ENCODE measurements around the gene TMEM154.

The TMEM154 gene

DNA sequence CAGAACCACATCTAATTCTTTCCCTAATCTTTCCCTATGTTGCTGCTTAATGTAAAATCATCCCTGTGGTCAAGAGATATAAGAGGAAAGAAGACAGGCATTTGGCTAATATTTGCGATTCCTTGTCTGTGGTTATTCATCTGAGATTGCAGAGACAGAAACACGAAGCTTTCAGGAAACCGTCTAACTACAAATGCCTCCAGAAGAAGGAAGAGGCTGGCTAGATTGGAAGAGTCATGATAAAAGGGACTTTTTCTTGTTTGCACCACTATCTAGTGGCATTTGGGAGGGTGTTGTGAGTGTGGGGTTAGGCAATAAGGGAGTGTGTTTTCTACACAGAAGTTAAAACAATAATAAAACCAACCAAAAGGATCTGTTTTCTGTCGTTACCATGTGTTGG is 43.9 kb downstream of the TMEM154 start:
- no peak overlapping the region for H2AFZ ChIP-seq (ENCODE audit: low read length)
- no peak overlapping the region for H3K4me2 ChIP-seq (ENCODE audit: low read depth, low read length, poor library complexity, severe bottlenecking)
- H3K27me3 ChIP-seq (ENCODE audit: insufficient read depth, low read length, poor library complexity, severe bottlenecking) = no peaks in the 10 kb centered on the region
- H3K4me3 ChIP-seq (ENCODE audit: low read length, poor library complexity, severe bottlenecking) = no peak overlapping the region
- H3F3A ChIP-seq (ENCODE audit: low read depth) = no peaks in the 10 kb centered on the region
- H3K9ac ChIP-seq (ENCODE audit: low read depth, low read length, poor library complexity, severe bottlenecking) = no peak overlapping the region
- H4K20me1 ChIP-seq (ENCODE audit: insufficient read depth, low read length, poor library complexity, severe bottlenecking) = no peaks in the 10 kb centered on the region
- H3K36me3 ChIP-seq (ENCODE audit: insufficient read depth, low read length) = no peaks in the 10 kb centered on the region
- TF ChIP-seq CTCF (conservative IDR thresholded peaks at IDR 0.05; ENCODE audit: low read length) (no peak), EZH2phosphoT487 (IDR thresholded peaks at IDR 0.05; ENCODE audit: borderline replicate concordance) (no peak)
- H3K9me2 ChIP-seq (replicated peaks; ENCODE audit: low read depth, low read length) = no peaks in the 10 kb centered on the region
- H3K9me3 ChIP-seq (ENCODE audit: insufficient read depth, low read depth, low read length) = no peaks in the 10 kb centered on the region
- H3K4me1 ChIP-seq (ENCODE audit: insufficient read depth, low read length, poor library complexity, severe bottlenecking) = peaks cover 7% of the 10 kb centered on the region
- H3K79me2 ChIP-seq (ENCODE audit: insufficient read depth, low read length) = no peaks in the 10 kb centered on the region

GRCh38 chr4:152634110-152634760 is 45.6 kb downstream of the TMEM154 start:
- no peak overlapping the region for H2AFZ ChIP-seq (ENCODE audit: low read length)
- no peak overlapping the region for H3K9ac ChIP-seq (ENCODE audit: low read depth, low read length, poor library complexity, severe bottlenecking)
- peaks cover 7% of the 10 kb centered on the region for H3K4me1 ChIP-seq (ENCODE audit: insufficient read depth, low read length, poor library complexity, severe bottlenecking)
- H3K4me2 ChIP-seq (ENCODE audit: low read depth, low read length, poor library complexity, severe bottlenecking) = no peak overlapping the region
- H4K20me1 ChIP-seq (ENCODE audit: insufficient read depth, low read length, poor library complexity, severe bottlenecking) = no peaks in the 10 kb centered on the region
- no peaks in the 10 kb centered on the region for H3K27me3 ChIP-seq (ENCODE audit: insufficient read depth, low read length, poor library complexity, severe bottlenecking)
- TF ChIP-seq CTCF (conservative IDR thresholded peaks at IDR 0.05; ENCODE audit: low read length) (no peak), EZH2phosphoT487 (IDR thresholded peaks at IDR 0.05; ENCODE audit: borderline replicate concordance) (no peak)
- H3F3A ChIP-seq (ENCODE audit: low read depth) = no peaks in the 10 kb centered on the region
- H3K4me3 ChIP-seq (ENCODE audit: low read length, poor library complexity, severe bottlenecking) = no peak overlapping the region
- H3K9me3 ChIP-seq (ENCODE audit: insufficient read depth, low read depth, low read length) = no peaks in the 10 kb centered on the region
- H3K36me3 ChIP-seq (ENCODE audit: insufficient read depth, low read length) = no peaks in the 10 kb centered on the region
- no peaks in the 10 kb centered on the region for H3K79me2 ChIP-seq (ENCODE audit: insufficient read depth, low read length)
- H3K9me2 ChIP-seq (replicated peaks; ENCODE audit: low read depth, low read length) = no peaks in the 10 kb centered on the region

DNA sequence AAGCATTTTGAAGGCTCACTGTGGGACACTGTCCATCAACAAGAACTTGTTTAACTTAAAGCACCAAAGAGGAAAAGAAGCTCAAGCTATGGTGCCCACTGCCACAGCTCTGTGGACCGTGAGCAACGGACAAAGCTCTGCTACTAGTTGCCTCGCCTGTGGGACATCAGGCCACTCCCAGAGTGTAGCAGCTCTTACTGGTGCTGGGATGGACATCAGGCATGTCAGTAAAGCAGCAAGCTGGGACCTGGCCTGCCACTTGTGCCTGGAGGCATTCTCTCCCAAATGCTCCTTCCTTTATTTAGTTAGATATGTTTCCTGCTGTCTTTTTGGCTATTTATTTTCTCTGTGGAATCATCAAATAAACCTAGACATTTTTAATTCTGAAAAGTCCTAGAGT is 46.7 kb downstream of the TMEM154 start:
- H3K4me1 ChIP-seq (ENCODE audit: insufficient read depth, low read length, poor library complexity, severe bottlenecking) = peaks cover 7% of the 10 kb centered on the region
- no peaks in the 10 kb centered on the region for H3K79me2 ChIP-seq (ENCODE audit: insufficient read depth, low read length)
- no peaks in the 10 kb centered on the region for H3K27me3 ChIP-seq (ENCODE audit: insufficient read depth, low read length, poor library complexity, severe bottlenecking)
- no peaks in the 10 kb centered on the region for H3K9me3 ChIP-seq (ENCODE audit: insufficient read depth, low read depth, low read length)
- H4K20me1 ChIP-seq (ENCODE audit: insufficient read depth, low read length, poor library complexity, severe bottlenecking) = no peaks in the 10 kb centered on the region
- H2AFZ ChIP-seq (ENCODE audit: low read length) = no peak overlapping the region
- H3F3A ChIP-seq (ENCODE audit: low read depth) = no peaks in the 10 kb centered on the region
- TF ChIP-seq CTCF (conservative IDR thresholded peaks at IDR 0.05; ENCODE audit: low read length) = no peak
- no peaks in the 10 kb centered on the region for H3K9me2 ChIP-seq (replicated peaks; ENCODE audit: low read depth, low read length)
- H3K4me2 ChIP-seq (ENCODE audit: low read depth, low read length, poor library complexity, severe bottlenecking) = no peak overlapping the region
- no peak overlapping the region for H3K9ac ChIP-seq (ENCODE audit: low read depth, low read length, poor library complexity, severe bottlenecking)
- H3K4me3 ChIP-seq (ENCODE audit: low read length, poor library complexity, severe bottlenecking) = no peak overlapping the region
- peaks cover 1% of the 10 kb centered on the region; the same call in 1 of the 2 replicates for H3K36me3 ChIP-seq (ENCODE audit: insufficient read depth, low read length)
